Measurements from ENCODE around the gene CAMK1D.

Gene CAMK1D

DNA sequence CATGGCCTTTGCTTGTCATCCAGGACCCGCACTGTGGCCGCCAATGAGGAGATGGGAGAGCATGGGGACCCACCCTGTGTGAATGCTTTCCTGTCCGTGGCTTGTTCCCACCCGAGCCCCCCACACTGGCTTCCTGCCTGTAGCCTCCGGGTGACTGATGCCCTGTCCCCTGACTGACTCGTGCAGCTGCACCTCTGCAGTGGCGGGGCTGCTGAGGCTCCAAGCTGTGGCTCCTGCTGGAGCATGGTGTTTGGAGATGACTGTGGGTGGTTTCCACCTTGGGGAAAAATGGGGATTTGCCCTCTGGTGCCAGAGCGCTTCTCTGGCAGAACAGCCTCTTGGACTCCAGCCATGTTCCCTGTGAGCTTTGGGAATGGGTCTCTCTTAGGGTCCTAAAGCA lies 2.1 kb downstream of the CAMK1D start (continued):
- TF ChIP-seq, protein P1, sequence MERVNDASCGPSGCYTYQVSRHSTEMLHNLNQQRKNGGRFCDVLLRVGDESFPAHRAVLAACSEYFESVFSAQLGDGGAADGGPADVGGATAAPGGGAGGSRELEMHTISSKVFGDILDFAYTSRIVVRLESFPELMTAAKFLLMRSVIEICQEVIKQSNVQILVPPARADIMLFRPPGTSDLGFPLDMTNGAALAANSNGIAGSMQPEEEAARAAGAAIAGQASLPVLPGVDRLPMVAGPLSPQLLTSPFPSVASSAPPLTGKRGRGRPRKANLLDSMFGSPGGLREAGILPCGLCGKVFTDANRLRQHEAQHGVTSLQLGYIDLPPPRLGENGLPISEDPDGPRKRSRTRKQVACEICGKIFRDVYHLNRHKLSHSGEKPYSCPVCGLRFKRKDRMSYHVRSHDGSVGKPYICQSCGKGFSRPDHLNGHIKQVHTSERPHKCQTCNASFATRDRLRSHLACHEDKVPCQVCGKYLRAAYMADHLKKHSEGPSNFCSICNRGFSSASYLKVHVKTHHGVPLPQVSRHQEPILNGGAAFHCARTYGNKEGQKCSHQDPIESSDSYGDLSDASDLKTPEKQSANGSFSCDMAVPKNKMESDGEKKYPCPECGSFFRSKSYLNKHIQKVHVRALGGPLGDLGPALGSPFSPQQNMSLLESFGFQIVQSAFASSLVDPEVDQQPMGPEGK (tag by site-specific recombination; IDR thresholded peaks at IDR 0.05): no peak
- TF ChIP-seq ZNF248 (tag by site-specific recombination; IDR thresholded peaks at IDR 0.05) (no peak), GLIS1 (tag by site-specific recombination; IDR thresholded peaks at IDR 0.05) (no peak)

DNA sequence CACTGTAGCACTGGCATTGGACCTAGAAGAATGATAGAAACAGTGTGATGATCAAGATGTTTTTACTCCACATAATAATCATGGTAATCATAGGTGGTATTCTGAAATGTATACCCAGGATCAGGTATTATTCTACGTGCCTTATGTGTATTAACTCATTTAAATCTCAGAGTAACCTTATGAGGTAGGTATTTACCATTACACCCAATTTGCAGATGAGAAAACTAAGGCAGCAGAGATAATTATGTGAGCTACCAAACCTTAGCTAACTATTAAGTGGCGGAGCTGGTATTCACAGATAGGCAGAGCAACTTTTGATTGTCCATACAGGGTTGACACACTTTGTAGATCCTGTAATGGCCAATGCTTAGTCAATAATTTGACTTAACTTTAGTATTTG lies 2.5 kb downstream of the CAMK1D start:
- H3K4me1 ChIP-seq (ENCODE audit: control insufficient read depth, insufficient read depth, low read length): no peaks in the 10 kb centered on the region; the same call in 1 of the 2 replicates
- ChIA-PET CTCF (interaction anchor here (0.5 to 1.2 kb wide), 2 partner anchors 58 to 305 kb away, joined by 3 read pairs; no protein-coding TSS in a partner anchor), POLR2A (interaction anchor here (0.8 kb wide), 1 partner anchor 18 kb away, joined by 3 read pairs; no protein-coding TSS in a partner anchor)
- no peak for TF ChIP-seq ZNF112 (tag by site-specific recombination; IDR thresholded peaks at IDR 0.05)
- TF ChIP-seq ZNF341 (tag by site-specific recombination; IDR thresholded peaks at IDR 0.05; ENCODE audit: low read depth): no peak
- no peak for TF ChIP-seq ZSCAN30 (tag by site-specific recombination; IDR thresholded peaks at IDR 0.05)
- TF ChIP-seq, protein P2, sequence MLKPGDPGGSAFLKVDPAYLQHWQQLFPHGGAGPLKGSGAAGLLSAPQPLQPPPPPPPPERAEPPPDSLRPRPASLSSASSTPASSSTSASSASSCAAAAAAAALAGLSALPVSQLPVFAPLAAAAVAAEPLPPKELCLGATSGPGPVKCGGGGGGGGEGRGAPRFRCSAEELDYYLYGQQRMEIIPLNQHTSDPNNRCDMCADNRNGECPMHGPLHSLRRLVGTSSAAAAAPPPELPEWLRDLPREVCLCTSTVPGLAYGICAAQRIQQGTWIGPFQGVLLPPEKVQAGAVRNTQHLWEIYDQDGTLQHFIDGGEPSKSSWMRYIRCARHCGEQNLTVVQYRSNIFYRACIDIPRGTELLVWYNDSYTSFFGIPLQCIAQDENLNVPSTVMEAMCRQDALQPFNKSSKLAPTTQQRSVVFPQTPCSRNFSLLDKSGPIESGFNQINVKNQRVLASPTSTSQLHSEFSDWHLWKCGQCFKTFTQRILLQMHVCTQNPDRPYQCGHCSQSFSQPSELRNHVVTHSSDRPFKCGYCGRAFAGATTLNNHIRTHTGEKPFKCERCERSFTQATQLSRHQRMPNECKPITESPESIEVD (tag by site-specific recombination; IDR thresholded peaks at IDR 0.05): no peak
- no peak for TF ChIP-seq ZNF23 (tag by site-specific recombination; IDR thresholded peaks at IDR 0.05; ENCODE audit: borderline replicate concordance)
- no peak for TF ChIP-seq FEZF1 (tag by site-specific recombination; IDR thresholded peaks at IDR 0.05)
- TF ChIP-seq ZNF664 (tag by site-specific recombination; IDR thresholded peaks at IDR 0.05): peak; percentile 58; the same call in 1 of the 2 replicates
- no peak for TF ChIP-seq ZNF843 (tag by site-specific recombination; IDR thresholded peaks at IDR 0.05)
- no peak for TF ChIP-seq SCRT2 (tag by site-specific recombination; IDR thresholded peaks at IDR 0.05)
- no peak for TF ChIP-seq ZNF776 (tag by site-specific recombination; IDR thresholded peaks at IDR 0.05; ENCODE audit: borderline replicate concordance)
- TF ChIP-seq ZIC2 (tag by site-specific recombination; IDR thresholded peaks at IDR 0.05): no peak
- no peak for TF ChIP-seq RBAK (tag by site-specific recombination; IDR thresholded peaks at IDR 0.05)
- TF ChIP-seq, protein P3, sequence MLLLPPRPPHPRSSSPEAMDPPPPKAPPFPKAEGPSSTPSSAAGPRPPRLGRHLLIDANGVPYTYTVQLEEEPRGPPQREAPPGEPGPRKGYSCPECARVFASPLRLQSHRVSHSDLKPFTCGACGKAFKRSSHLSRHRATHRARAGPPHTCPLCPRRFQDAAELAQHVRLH (tag by site-specific recombination; IDR thresholded peaks at IDR 0.05): peak; percentile 45; the same call in 1 of the 2 replicates
- no peak for TF ChIP-seq ZBTB8A (tag by site-specific recombination; IDR thresholded peaks at IDR 0.05)
- no peak overlapping the region for H3K4me3 ChIP-seq (ENCODE audit: low read depth, low read length)
- H3K9me3 ChIP-seq (ENCODE audit: control insufficient read depth, insufficient read depth, low read depth, low read length): no peaks in the 10 kb centered on the region
- H3K36me3 ChIP-seq (ENCODE audit: control insufficient read depth in 2 of 2, insufficient read depth in 1 of 2, low read length in 2 of 2): no peaks in the 10 kb centered on the region
- H3K27ac ChIP-seq (ENCODE audit: extremely low read depth, low read depth, low read length): no peak overlapping the region

DNA sequence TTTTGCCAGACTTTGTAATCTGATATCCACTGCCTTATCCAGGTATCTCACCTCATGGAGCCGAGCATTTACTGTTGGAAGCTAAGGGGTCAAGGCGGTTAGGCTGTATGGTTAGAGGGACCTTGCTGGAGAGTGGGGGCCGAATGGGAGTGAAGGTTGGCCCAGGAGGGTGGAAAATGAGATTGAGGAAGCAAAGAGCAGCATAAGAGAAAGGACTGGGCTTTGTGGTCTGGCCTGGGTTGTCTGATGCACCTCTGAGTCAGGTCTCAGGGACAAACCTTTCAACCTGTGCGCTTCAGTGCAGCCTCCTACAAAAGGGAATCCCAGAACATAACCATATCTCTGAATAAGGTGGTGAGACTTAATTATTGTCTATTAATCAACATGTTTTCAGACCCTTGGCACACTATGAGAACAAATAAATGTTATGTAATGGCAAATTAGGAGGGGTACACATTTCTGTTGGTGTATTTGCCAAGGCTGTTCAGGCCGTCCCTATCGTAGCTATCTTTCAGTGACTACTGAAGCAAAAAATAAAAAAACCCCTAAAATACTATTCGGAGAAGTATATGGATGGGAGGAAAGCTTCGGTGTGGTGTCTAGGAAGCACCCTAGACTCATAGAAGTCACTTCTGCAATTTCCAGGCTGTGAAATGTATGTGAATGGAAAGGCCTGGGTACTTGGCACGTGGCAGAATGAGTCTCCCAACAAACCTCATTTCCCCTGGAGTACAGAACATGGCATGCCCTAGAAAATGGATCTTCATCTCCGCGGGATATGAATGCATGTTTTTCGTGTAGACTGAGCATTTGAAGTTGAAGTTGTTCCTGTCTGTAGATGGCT lies 4.3 kb downstream of the CAMK1D start:
- Histone ChIP-seq H3K27ac (ENCODE audit: extremely low read depth, low read depth, low read length) (no peak overlapping the region), H3K4me1 (ENCODE audit: control insufficient read depth, insufficient read depth, low read length) (no peaks in the 10 kb centered on the region), H3K9me3 (ENCODE audit: control insufficient read depth, insufficient read depth, low read depth, low read length) (no peaks in the 10 kb centered on the region), H3K36me3 (ENCODE audit: control insufficient read depth in 2 of 2, insufficient read depth in 1 of 2, low read length in 2 of 2) (no peaks in the 10 kb centered on the region), H3K4me3 (ENCODE audit: low read depth, low read length) (no peak overlapping the region)
- POLR2A ChIA-PET: no interaction called here
- CTCF ChIA-PET: interaction anchor here (0.7 kb wide), 1 partner anchor 32 kb away, joined by 3 read pairs; no protein-coding TSS in a partner anchor
- TF ChIP-seq SCRT2 (tag by site-specific recombination; IDR thresholded peaks at IDR 0.05) (peak; percentile 38; the same call in 1 of the 2 replicates), ZNF341 (tag by site-specific recombination; IDR thresholded peaks at IDR 0.05; ENCODE audit: low read depth) (no peak), ZBTB21 (tag by site-specific recombination; IDR thresholded peaks at IDR 0.05) (no peak), ZNF239 (tag by site-specific recombination; IDR thresholded peaks at IDR 0.05) (no peak), GLI4 (tag by site-specific recombination; IDR thresholded peaks at IDR 0.05) (no peak), ZBTB48 (tag by site-specific recombination; IDR thresholded peaks at IDR 0.05) (0 out of 2 replicates have a peak, but pooled peaks have one; percentile 40)
- TF ChIP-seq, protein P4, sequence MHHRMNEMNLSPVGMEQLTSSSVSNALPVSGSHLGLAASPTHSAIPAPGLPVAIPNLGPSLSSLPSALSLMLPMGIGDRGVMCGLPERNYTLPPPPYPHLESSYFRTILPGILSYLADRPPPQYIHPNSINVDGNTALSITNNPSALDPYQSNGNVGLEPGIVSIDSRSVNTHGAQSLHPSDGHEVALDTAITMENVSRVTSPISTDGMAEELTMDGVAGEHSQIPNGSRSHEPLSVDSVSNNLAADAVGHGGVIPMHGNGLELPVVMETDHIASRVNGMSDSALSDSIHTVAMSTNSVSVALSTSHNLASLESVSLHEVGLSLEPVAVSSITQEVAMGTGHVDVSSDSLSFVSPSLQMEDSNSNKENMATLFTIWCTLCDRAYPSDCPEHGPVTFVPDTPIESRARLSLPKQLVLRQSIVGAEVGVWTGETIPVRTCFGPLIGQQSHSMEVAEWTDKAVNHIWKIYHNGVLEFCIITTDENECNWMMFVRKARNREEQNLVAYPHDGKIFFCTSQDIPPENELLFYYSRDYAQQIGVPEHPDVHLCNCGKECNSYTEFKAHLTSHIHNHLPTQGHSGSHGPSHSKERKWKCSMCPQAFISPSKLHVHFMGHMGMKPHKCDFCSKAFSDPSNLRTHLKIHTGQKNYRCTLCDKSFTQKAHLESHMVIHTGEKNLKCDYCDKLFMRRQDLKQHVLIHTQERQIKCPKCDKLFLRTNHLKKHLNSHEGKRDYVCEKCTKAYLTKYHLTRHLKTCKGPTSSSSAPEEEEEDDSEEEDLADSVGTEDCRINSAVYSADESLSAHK (tag by site-specific recombination; IDR thresholded peaks at IDR 0.05): no peak

Measured in HEK293 (cell line).